ENCODE results near the gene SPTSSB.

DNA sequence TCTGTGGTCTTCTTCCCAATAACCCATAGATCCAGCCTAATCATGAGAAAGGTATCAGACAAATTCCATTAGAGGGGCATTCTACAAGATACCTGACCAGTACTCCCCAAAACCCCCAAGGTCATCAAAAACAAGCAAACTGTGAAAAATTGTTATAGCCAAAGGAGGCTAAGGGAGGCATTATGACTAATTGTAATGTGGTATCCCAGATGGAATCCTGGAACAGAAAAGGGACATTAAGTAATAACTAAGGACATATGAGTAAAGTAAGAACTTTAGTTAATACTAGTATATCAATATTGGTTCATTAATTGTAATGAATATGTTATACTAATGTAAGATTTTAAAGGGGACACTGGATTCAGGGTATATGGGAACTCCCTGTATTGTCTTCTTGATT, 20.4 kb downstream of the SPTSSB start:
- TF ChIP-seq YY1 (IDR thresholded peaks at IDR 0.05; ENCODE audit: extremely low read depth, insufficient replicate concordance, low read depth, low read length) (no peak), POLR2AphosphoS5 (IDR thresholded peaks at IDR 0.05; ENCODE audit: low read depth, low read length) (no peak), POLR2A (IDR thresholded peaks at IDR 0.05; ENCODE audit: borderline replicate concordance, extremely low read depth, insufficient read depth, insufficient read length) (no peak), EZH2 (IDR thresholded peaks at IDR 0.05) (no peak), ZNF274 (IDR thresholded peaks at IDR 0.05; ENCODE audit: low read depth, low read length) (no peak), SIN3A (IDR thresholded peaks at IDR 0.05; ENCODE audit: low read depth) (no peak), JUND (IDR thresholded peaks at IDR 0.05) (no peak), EGR1 (IDR thresholded peaks at IDR 0.05; ENCODE audit: low read depth) (no peak), FOSL1 (IDR thresholded peaks at IDR 0.05; ENCODE audit: low read depth) (no peak)
- TF ChIP-seq, protein P1, sequence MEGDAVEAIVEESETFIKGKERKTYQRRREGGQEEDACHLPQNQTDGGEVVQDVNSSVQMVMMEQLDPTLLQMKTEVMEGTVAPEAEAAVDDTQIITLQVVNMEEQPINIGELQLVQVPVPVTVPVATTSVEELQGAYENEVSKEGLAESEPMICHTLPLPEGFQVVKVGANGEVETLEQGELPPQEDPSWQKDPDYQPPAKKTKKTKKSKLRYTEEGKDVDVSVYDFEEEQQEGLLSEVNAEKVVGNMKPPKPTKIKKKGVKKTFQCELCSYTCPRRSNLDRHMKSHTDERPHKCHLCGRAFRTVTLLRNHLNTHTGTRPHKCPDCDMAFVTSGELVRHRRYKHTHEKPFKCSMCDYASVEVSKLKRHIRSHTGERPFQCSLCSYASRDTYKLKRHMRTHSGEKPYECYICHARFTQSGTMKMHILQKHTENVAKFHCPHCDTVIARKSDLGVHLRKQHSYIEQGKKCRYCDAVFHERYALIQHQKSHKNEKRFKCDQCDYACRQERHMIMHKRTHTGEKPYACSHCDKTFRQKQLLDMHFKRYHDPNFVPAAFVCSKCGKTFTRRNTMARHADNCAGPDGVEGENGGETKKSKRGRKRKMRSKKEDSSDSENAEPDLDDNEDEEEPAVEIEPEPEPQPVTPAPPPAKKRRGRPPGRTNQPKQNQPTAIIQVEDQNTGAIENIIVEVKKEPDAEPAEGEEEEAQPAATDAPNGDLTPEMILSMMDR (IDR thresholded peaks at IDR 0.05 in 2 of 3, conservative IDR thresholded peaks at IDR 0.05 in 1 of 3; ENCODE audit: borderline replicate concordance in 1 of 3, insufficient read depth in 1 of 3, low read depth in 2 of 3, low read length in 2 of 3) = no peak
- TF ChIP-seq, protein P2, sequence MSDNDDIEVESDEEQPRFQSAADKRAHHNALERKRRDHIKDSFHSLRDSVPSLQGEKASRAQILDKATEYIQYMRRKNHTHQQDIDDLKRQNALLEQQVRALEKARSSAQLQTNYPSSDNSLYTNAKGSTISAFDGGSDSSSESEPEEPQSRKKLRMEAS (IDR thresholded peaks at IDR 0.05) = no peak
- TF ChIP-seq, protein P3, sequence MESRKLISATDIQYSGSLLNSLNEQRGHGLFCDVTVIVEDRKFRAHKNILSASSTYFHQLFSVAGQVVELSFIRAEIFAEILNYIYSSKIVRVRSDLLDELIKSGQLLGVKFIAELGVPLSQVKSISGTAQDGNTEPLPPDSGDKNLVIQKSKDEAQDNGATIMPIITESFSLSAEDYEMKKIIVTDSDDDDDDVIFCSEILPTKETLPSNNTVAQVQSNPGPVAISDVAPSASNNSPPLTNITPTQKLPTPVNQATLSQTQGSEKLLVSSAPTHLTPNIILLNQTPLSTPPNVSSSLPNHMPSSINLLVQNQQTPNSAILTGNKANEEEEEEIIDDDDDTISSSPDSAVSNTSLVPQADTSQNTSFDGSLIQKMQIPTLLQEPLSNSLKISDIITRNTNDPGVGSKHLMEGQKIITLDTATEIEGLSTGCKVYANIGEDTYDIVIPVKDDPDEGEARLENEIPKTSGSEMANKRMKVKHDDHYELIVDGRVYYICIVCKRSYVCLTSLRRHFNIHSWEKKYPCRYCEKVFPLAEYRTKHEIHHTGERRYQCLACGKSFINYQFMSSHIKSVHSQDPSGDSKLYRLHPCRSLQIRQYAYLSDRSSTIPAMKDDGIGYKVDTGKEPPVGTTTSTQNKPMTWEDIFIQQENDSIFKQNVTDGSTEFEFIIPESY (IDR thresholded peaks at IDR 0.05; ENCODE audit: extremely low read depth, insufficient replicate concordance, low read length) = no peak
- TF ChIP-seq, protein P4, sequence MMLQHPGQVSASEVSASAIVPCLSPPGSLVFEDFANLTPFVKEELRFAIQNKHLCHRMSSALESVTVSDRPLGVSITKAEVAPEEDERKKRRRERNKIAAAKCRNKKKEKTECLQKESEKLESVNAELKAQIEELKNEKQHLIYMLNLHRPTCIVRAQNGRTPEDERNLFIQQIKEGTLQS (IDR thresholded peaks at IDR 0.05) = no peak
